Measurements from ENCODE around the gene WBP1L.
"Not testable (repeated sequence)": the region's sequence is repeated elsewhere in the genome, so short reads cannot be mapped to it uniquely, and the experiment has no call there.

Gene WBP1L

DNA sequence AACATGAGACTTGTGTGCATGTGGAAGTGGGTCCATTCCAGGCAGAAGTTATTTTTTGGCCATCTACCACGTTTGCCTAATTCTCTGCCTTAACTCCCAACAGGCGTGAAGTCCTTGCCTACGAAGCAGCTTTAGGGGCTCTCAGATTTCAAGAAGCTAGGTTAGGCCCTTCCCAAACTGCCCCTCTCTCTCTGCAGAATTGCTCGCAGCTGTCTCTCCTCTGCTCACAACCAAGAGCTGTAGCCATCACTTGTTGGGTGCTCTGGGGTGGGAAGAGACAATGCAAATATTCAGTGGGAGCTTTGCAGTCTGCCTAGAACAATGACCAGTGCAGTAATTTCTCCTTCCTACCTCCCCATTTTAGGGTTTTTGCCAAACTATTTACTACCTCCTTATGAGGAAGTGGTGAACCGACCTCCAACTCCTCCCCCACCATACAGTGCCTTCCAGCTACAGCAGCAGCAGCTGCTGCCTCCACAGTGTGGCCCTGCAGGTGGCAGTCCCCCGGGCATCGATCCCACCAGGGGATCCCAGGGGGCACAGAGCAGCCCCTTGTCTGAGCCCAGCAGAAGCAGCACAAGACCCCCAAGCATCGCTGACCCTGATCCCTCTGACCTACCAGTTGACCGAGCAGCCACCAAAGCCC lies 68.6 kb downstream of the WBP1L start:
- DNase-seq (ENCODE audit: low read depth), result no peak

DNA sequence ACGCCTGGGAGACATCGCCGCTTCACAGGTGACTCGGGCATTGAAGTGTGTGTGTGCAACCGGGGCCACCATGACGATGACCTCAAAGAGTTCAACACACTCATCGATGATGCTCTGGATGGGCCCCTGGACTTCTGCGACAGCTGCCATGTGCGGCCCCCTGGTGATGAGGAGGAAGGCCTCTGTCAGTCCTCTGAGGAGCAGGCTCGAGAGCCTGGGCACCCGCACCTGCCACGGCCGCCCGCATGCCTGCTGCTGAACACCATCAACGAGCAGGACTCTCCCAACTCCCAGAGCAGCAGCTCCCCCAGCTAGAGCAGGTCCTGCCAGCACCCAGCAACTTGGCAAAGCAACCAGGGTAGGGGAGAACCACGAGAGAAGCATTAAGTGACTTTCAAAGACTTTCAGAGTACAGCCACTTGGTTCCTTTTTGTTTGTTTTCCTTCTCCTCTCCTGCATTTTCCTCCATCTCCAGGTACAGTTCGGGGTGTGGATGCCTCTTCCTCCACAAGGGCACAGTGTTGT lies 69.3 kb downstream of the WBP1L start:
- DNase-seq (ENCODE audit: low read depth), result no peak

DNA sequence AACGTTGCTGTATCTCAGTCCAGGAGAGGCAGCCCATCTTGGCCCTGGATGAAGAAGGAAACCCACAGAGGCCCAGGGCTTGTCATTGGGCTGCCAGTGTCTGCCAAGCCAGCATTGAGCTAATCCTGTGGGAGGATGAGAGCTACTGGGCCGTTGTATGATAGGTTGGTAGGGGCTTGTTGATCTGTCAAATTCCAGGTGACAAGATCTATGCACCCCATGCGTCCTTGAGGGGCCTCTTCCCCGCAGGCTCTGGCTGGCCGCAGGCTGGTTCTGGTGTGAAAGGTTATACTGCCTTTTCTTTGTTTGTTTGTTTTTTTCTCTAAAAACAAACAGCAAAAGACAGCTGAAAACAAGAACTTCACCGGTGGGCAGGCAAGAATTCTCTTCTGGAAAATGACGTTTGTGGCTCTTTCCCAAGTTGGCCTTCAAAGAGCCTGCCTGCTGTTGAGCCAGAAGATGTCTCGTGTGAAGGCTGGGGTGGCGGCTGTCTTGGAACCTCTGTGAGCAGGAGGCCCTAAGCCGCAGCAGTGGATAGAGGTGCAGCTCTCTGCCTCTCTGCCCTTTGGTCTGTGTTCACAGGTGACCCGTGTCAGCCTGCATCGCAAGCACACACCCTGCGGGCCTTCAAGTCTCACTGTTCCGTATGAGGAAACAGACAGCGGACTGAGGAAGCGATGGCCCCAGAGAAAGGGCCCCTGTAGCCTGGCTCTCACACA lies 70.1 kb downstream of the WBP1L start:
- no peak for DNase-seq (ENCODE audit: low read depth)

DNA sequence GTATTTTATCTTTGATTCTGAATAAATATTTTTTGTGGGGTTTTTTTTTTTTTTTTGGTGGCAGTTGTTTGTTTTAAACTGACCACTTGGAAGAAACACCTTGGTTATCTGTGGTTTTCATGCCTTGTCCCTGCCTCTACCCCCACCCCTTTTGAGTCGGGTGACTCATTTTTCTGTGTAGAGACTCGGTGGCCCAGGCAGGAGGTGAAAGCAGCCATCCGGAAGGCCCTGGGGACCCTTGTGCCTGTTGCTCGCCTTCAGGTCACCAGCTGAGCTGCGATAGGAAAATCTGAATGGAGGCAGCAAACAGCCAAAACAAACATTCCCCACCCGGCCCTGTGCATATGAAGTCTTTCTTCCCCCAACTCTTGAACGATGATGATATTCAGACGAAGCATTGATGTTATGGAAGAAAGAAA lies 70.7 kb downstream of the WBP1L start:
- DNase-seq (ENCODE audit: low read depth), result no peak

DNA sequence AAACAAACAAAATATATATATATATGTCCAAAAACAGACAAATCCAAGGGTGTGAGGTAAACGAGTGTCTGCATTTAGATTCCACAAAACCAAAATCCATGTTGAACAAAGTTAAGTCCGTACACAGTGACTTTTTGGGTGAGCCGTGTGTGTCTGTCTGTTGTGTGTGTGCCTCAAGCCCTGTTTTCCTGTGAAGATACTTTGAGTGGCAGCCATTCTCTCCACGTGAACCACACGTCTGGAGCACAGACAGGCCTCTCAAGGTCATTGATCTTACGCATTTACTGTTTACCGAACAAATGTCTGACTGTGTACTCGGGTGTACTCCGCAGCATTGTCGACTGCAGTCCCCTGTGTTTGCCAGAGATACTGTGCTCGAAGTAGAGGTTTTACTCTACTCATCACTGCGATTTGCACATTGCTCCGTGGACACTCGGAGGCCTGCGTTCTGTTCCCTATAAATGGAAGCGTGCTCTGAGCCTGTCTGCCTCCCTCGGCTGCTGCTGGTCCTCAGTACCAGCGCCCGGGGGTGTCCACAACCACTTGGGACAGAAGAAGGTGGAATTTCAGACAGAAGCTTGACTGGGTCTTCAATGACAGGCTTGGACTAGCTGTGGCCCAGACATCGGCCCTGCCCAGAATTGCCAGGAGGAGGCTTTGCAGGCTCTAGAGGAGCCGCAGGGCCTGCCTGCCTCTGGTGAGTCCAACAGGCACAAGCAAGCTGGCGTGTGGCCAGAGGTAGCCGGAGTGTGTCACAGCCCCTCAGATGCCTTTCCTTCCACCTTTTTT lies 71.3 kb downstream of the WBP1L start:
- DNase-seq (ENCODE audit: low read depth), result no peak

DNA sequence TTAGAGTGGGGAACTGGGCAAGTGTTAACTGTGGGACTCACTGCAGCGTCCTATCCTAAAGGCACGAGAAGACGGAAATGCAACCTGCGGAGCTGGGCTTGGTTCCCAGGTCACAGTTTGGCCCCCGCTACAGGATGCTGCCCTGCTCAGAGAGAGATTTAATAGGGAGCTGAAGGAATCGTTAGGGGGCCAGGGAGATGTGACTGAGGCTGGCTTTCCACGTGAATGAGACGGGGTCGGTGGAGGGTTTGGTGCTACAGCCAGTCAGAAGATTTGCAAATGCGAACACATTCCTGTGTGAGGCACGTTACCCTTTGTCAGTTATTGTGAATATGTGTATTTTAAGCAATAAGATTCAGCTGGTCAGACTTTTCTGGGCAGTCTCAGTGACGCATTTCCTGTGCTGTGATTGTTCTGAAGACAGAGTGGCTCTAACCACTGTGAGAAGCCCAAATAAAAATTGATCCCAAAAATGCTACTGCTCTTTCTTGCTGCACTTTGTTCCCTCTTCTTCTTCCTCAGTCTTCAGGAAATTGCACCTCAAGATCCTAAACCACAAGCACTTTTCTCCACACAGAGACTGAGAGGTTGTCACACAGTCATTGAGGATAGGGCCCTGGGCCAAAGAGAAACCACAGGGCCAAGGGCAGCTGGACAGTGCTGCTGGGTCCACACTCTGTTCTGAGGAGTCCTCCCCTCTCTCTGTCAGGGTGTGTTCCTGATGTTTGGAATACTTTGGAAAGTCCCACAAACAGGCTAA lies 72.2 kb downstream of the WBP1L start:
- no peak for DNase-seq (ENCODE audit: low read depth)

DNA sequence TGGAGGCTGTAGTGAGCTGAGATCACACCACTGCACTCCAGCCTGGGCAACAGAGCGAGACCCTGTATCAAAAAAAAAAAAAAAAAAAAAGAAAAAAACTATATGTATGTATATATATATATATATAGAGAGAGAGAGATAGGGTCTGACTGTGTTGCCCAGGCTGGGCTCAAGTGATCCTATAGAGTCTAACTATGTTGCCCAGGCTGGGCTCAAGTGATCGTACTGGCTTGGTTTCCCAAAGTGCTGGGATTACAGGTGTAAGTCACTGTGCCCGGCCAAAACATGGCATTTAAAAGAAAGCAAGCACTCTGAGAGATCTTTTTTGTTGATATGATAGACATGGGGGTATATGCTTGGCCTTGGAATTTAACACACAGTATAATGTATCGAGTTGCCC lies 73.4 kb downstream of the WBP1L start:
- DNase-seq (ENCODE audit: low read depth), result no peak

DNA sequence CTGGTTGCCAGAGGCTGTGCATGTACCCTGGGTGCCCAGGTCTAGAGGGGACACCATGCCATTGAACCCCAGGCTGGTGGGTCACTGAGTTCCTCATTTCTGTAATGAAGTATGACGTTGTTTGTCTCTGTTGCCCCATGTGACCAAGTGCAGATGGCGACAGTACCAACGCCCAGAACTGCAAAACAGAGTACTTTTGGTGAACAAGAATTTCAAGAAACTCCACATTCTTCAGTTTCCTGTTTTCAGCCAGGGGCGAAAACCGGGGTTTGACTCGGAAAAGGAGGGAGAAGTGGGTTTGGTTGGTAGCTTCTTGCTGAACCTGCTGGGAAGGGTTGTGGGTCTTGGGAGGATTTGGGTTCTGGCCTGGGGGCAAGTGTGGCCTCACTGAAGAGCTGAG lies 75.3 kb downstream of the WBP1L start:
- DNase-seq (ENCODE audit: low read depth), result no peak

DNA sequence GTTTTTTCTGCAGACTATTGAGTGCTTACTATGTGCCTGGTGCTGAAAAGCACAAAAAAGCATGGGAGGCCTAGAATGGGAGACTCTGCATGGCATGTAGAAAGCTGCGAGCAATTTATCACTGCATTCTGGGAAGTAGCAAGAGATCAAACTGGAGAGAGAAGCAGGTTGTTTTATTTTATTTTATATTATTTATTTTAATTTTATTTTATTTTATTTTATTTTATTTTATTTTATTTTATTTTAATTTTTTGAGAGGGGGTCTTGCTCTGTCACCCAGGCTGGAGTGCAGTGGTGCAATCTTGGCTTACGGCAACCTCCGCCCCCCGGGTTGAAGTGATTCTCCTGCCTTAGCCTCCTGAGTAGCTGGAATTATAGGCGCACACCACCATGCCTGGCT lies 76.3 kb downstream of the WBP1L start:
- DNase-seq (ENCODE audit: low read depth), result not testable (repeated sequence)

DNA sequence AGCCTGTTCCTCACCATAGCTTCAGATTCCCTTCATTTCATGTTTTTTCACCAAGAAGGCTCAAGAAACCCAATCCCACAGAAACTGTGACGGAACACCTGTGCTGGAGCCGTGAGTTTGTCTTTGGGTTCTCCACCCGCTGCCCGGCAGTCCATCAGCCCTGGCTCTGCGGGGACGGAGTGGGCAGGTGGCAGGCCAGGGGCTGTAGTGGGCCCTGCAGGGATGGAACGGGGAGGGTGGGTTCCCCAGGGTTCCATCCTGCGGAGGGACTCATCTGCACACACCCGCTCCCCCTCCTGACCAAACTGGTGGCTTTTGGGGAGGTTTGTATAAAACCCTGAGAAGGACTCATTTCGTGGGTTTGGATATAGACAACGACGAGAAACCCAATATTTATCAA lies 78.5 kb downstream of the WBP1L start:
- DNase-seq (ENCODE audit: low read depth), result no peak

DNA sequence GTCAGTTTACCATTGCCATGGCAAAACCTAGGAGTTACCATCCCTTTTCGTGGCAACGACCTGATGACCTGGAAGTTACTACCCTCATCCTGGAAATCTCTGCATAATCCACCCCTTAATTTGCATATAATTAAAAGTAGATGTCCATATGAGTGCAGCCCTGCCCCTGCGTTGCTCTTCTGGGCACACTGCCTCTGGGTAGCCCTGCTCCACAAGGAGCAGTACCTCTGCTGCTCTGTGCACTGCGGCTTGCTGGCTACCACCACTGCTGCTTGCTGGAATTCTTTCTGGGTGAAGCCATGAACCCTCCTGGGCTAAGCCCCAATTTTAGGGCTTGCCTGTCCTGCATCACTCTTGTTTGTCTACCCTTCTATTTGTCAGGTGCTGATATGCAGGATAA lies 80.9 kb downstream of the WBP1L start:
- DNase-seq (ENCODE audit: low read depth), result no peak

DNA sequence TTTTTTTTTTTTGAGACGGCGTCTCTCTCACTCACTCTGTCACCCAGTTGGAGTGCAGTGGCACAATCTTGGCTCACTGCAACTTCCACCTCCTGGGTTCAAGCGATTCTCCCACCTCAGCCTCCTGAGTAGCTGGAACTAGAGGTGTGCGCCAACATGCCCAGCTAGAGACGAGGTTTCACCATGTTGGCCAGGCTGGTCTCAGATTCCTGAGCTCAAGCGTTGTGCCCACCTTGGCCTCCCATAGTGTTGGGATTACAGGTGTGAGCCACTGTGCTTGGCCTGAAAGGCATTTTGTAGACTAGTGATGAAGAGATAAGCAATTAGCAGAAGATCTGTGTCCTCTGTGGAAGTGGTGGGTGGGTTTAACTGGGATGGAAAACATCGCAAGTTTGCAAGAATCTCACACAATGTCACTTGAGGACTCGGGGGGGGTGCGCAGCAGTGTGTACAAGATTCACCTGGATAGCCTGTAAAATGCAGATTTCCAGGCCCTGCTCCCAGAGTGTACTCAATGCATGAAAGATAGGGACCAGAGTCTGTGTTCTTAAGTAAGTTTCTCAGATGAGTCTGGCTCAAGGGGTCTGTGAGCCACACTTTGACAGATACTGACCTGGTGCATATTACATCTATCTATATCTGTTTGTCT lies 82.5 kb downstream of the WBP1L start:
- no peak for DNase-seq (ENCODE audit: low read depth)

DNA sequence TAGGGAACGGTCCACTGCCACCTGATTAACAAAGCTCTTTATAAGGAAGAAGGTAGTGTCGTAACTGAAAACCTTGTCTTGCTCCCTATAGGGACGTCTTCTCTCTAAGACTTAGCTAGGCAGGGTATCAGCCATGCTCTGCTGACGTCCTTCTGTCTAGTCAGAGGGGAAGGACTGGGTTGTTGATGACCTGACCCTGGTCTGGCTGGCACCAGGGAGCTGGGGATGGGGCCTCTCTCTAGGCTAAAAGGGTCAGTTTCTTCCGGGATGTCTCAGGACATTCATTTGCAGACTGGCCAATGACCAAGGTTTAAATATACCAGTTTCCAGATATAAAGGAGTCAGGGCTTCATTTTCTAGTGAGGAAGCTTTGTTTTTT lies 83.8 kb downstream of the WBP1L start:
- no peak for DNase-seq (ENCODE audit: low read depth)

DNA sequence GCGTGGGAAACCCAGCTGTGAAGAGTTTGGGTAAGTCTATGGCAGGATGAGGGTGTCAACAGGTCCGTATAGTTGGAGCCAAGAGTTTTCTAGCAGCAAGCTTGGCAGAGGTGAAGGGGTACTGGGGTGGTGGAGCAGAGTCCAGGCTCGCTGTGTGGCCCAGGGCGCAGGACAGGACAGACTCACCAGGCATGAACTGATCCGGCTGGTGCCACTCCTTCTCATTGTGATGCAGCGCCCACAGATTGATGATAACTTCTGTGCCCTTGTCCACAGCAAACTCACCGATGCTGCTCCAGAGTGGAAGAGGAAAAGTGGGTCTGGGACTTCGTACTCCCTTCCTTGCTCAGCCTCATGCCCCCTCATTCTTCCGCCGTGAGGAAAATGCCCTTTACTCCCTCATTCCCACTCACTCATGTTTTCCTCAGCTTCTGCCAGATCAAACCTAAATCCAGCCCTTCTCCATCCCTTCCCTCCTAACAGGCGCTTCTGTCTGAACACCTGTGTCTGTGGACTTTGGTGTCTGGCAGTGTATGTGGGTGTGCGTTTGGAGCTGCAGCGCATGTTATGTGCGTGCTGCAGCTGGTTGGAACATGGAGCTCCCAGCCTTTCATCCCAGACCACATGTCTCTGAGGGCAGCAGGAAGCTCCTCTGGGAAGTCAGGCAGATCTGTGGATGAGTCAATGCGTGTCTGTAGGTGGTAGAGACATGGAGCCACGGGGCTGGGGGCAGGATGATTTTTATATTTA lies 87.7 kb downstream of the WBP1L start:
- no peak for DNase-seq (ENCODE audit: low read depth)

DNA sequence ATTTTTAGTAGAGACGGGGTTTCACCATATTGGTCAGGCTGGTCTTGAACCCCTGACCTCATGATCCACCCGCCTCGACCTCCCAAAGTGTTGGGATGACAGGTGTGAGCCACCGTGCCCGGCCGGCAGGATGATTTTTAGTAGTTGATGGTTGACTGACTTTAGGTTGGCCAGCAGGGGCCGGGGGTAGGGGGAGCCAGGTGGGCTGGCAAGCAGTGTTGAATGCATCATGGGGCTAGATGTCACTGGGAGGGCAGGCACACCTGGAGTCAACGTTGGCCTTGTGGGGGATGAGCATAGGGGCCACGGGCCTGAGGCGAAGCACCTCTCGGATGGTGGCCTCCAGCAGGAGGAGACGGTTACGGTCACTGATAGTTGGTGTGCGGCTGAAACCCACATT lies 88.5 kb downstream of the WBP1L start:
- DNase-seq (ENCODE audit: low read depth), result no peak

DNA sequence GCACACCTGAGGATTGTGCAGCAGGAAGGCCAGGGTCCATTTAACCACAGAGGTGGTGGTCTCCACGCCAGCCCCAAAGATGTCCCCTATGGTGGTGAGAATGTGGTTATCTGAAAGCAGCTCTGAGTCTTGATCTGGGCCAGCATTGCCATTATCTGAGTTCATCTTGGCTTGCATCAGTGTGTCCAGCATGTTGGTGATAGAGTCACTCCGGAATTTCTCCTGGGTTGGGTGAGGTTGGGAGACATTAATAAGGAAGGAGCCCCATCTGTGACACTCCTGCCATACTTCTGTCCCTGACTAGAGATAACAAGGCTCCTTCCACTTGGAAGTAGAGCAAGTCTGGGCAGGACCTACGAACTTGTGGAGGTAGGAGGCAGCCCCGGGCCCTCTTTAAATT lies 89.2 kb downstream of the WBP1L start:
- DNase-seq (ENCODE audit: low read depth), result no peak

DNA sequence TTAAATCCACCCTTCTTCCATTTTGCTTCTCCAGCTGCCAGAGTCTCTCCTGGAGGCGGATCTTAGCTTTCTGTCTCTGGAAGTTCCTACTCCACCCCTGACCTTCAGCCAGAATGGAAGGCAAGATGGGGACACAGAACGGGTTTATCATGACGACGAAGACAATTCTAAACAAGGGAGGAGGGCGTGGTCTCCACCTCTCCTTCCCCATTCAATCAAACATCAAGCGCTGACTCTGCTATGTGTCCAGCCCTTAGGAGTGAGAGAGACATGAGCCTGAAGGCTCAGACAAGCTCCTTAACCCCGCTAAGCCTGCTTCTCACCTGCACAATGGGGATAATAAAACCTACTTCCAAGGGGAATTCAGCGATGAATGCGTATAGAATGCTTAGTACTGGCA lies 90.4 kb downstream of the WBP1L start:
- DNase-seq (ENCODE audit: low read depth), result no peak

DNA sequence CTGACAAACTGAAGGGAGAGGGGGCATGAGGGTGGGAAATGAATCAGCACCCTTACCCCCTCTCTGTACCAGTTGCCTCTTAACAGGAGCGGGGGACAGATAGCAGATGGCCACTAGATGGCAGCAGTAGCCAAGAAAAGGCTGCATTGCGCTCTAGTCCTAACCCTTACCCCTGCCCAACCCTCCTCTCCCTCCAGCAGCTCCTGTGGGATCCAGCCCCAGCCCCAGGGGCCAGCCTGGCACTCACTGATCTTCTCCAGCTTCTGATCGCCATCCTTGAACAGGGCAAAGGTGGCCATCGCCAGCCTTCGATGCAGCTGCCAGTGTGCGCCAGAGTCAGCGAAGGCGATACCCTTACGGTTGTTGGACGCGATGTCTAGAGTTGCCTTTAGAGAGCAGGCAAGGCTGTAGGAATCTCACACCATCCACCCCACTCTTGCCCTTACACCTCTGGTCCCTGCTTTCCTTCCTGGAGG lies 91.3 kb downstream of the WBP1L start:
- DNase-seq (ENCODE audit: low read depth), result peak; percentile 54

DNA sequence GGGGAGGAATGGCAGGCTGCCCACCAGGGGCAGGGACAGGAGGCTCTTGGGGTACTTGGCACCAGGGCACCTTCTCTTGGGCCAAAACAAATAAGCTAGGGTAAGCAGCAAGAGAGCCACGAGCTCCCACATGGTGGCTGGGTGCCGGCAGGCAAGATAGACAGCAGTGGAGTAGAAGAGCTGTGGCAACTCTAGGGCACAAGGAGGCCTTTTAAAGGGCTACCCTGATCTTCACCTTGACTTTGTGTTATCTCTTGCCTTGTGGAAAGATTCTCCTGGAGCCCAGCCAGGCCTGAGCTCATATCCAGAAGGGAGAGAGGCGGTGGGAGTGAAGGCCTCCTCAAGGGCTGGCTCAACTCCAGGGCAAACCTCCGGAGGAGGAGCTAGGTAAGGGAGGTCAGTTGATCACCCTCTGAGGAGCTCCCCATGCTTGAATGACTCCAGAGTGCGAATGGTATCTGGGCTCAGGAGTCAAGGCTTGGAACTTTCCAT lies 93.5 kb downstream of the WBP1L start, which contains the start of gene CYP17A1:
Gene CYP17A1, minus strand, starts transcription at position 184 of the 492 bp plus-strand sequence. Its CDS starts 52 bp downstream, at position 132.
- no peak for DNase-seq (ENCODE audit: low read depth)

DNA sequence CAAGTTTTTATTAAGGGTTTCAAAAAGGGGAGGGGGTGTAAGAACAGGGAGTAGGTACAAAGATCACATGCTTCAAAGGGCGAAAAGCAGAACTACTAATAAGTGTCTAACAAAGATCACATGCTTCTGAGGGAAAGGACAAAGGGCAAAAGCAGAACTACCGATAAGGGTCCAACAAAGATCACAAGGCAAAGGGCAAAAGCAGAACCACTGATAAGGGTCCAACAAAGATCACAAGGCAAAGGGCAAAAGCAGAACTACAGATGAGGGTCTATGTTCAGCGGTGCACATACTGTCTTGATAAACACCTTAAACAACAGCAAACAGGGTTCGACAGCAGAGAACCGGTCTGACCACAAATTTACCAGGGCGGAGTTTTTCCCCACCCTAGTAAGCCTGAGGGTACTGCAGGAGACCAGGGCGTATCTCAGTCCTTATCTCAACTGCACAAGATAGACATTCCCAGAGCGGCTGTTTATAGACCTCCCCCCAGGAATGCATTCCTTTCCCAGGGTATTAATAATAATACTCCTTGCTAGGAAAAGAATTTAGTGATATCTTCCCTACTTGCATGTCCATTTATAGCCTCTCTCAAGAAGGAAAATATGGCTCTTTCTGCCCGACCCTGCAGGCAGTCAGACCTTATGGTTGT lies 94.7 kb downstream of the WBP1L start:
- DNase-seq (ENCODE audit: low read depth), result not testable (repeated sequence)
